Karpas-422 (cell line): Measurements from ENCODE around the gene ANKRD13B. TPM values are rescaled to one million over a fixed set of nuclear protein-coding genes. Genes with fewer than 3 reads are reported as not detected.

ENCODE experiments used
- DNase-seq: peaks from one replicate; pipeline ENCODE4 v3.0.0-alpha.2; 2015
- H2AFZ ChIP-seq: fragments of 200-600 bp; sonication (generic); 2 replicates; pipeline ENCODE4 v1.6.1; 2014; ENCODE audit warnings: antibody characterized with exemption, low read length, mixed read lengths
- H3K27ac ChIP-seq: fragments of 200-600 bp; sonication (generic); 2 replicates; pipeline ENCODE4 v1.5.1; 2014; ENCODE audit warnings: mild to moderate bottlenecking, low read length, moderate library complexity
- H3K27me3 ChIP-seq: fragments of 200-600 bp; sonication (generic); 2 replicates; pipeline ENCODE4 v1.6.1; 2014; ENCODE audit warnings: low read length, mixed read lengths
- H3K36me3 ChIP-seq: fragments of 200-600 bp; sonication (generic); 2 replicates; pipeline ENCODE4 v1.6.1; 2014; ENCODE audit warnings: low read length, mixed read lengths; ENCODE audit not compliant: insufficient read depth
- H3K4me1 ChIP-seq: fragments of 200-600 bp; sonication (generic); 2 replicates; pipeline ENCODE4 v1.6.1; 2014; ENCODE audit warnings: mild to moderate bottlenecking, low read length, mixed read lengths
- H3K4me2 ChIP-seq: fragments of 200-600 bp; sonication (generic); 2 replicates; pipeline ENCODE4 v1.6.1; 2014; ENCODE audit warnings: low read length, low read depth, mild to moderate bottlenecking; ENCODE audit not compliant: poor library complexity, severe bottlenecking
- H3K4me3 ChIP-seq: fragments of 200-600 bp; sonication (generic); 2 replicates; pipeline ENCODE4 v1.5.1; 2014; ENCODE audit warnings: mild to moderate bottlenecking, antibody characterized with exemption, low read length, mixed read lengths
- H3K79me2 ChIP-seq: fragments of 200-600 bp; sonication (generic); 2 replicates; pipeline ENCODE4 v1.6.1; 2014; ENCODE audit warnings: mild to moderate bottlenecking, low read length, mixed read lengths
- H3K9ac ChIP-seq: fragments of 200-600 bp; sonication (generic); 2 replicates; pipeline ENCODE4 v1.6.0; 2014; ENCODE audit warnings: low read length
- H3K9me2 ChIP-seq: fragments of 200-600 bp; sonication (generic), shearing (Covaris generic); replicated peaks from 2 replicates; pipeline ENCODE4 v1.6.0; 2014; ENCODE audit warnings: mild to moderate bottlenecking, low read length, moderate library complexity; ENCODE audit not compliant: insufficient read depth
- H3K9me3 ChIP-seq: fragments of 300-700, 200-600 bp; sonication (generic); 2 replicates; pipeline ENCODE4 v1.6.1; 2014; ENCODE audit warnings: low read length, mixed read lengths
- H4K20me1 ChIP-seq: fragments of 200-600 bp; sonication (generic); 2 replicates; pipeline ENCODE4 v1.6.1; 2014; ENCODE audit warnings: mild to moderate bottlenecking, antibody characterized with exemption, low read length, low read depth; ENCODE audit not compliant: insufficient read depth
- total RNA-seq: library from RNA; depleted of rRNA; stranded (reverse); fragments of >200 nt; shearing (Covaris generic); gene quantifications from 2 replicates; pipeline ENCODE4 v1.2.3, GENCODE V29; 2014; ENCODE audit warnings: low replicate concordance

The ANKRD13B gene
- total RNA-seq, 1 experiment from 2014 or later: 3.5 TPM

GRCh38 chr17:29633886-29634285 lies 41.0 kb downstream of the ANKRD13B start:
- no peak overlapping the region for H3K4me2 ChIP-seq
- no peak overlapping the region for H3K9ac ChIP-seq
- no peak overlapping the region for H3K27ac ChIP-seq
- no peaks in the 10 kb centered on the region for H3K4me1 ChIP-seq
- H3K9me2 ChIP-seq: no peaks in the 10 kb centered on the region
- DNase-seq: no peak
- no peaks in the 10 kb centered on the region for H4K20me1 ChIP-seq
- H3K27me3 ChIP-seq: no peaks in the 10 kb centered on the region
- H3K9me3 ChIP-seq: no peaks in the 10 kb centered on the region
- peaks cover 12% of the 10 kb centered on the region; the same call in 1 of the 2 replicates for H3K36me3 ChIP-seq
- no peak overlapping the region for H2AFZ ChIP-seq
- H3K79me2 ChIP-seq: no peaks in the 10 kb centered on the region
- no peak overlapping the region for H3K4me3 ChIP-seq

- Histone ChIP-seq H3K9me2 (no peaks in the 10 kb centered on the region), H3K4me2 (no peak overlapping the region), H3K4me3 (no peak overlapping the region), H3K79me2 (no peaks in the 10 kb centered on the region), H3K4me1 (peaks cover 8% of the 10 kb centered on the region), H3K36me3 (peaks cover 8% of the 10 kb centered on the region; the same call in 1 of the 2 replicates), H3K9ac (no peak overlapping the region), H2AFZ (no peak overlapping the region), H3K27me3 (no peaks in the 10 kb centered on the region), H4K20me1 (no peaks in the 10 kb centered on the region), H3K27ac (no peak overlapping the region), H3K9me3 (no peaks in the 10 kb centered on the region)
- no peak for DNase-seq
These were observed 47.5 kb downstream of the ANKRD13B start for GRCh38 chr17:29640413-29640812.

- Histone ChIP-seq H4K20me1 (no peaks in the 10 kb centered on the region), H3K9me2 (no peaks in the 10 kb centered on the region), H3K4me2 (no peak overlapping the region), H3K79me2 (no peaks in the 10 kb centered on the region), H3K9me3 (no peaks in the 10 kb centered on the region), H3K4me3 (no peak overlapping the region), H3K27ac (no peak overlapping the region), H3K9ac (no peak overlapping the region), H2AFZ (no peak overlapping the region), H3K4me1 (peaks cover 8% of the 10 kb centered on the region), H3K27me3 (no peaks in the 10 kb centered on the region), H3K36me3 (peaks cover 10% of the 10 kb centered on the region; the same call in 1 of the 2 replicates)
- no peak for DNase-seq
These were observed 48.2 kb downstream of the ANKRD13B start for GRCh38 chr17:29640981-29641642.

GRCh38 chr17:29642171-29642611 lies 49.3 kb downstream of the ANKRD13B start:
- Histone ChIP-seq H3K27me3 (no peaks in the 10 kb centered on the region), H3K4me2 (no peak overlapping the region), H4K20me1 (no peaks in the 10 kb centered on the region), H3K9ac (no peak overlapping the region), H3K36me3 (peaks cover 3% of the 10 kb centered on the region; the same call in 1 of the 2 replicates), H2AFZ (no peak overlapping the region), H3K4me1 (peaks cover 8% of the 10 kb centered on the region), H3K27ac (peak overlapping the region; percentile 34; the same call in 1 of the 2 replicates), H3K4me3 (no peak overlapping the region), H3K79me2 (no peaks in the 10 kb centered on the region), H3K9me2 (no peaks in the 10 kb centered on the region), H3K9me3 (no peaks in the 10 kb centered on the region)
- DNase-seq: no peak

GRCh38 chr17:29643817-29644160 lies 50.9 kb downstream of the ANKRD13B start:
- H3K79me2 ChIP-seq: no peaks in the 10 kb centered on the region
- H3K4me3 ChIP-seq: no peak overlapping the region
- H3K4me1 ChIP-seq: peaks cover 8% of the 10 kb centered on the region
- no peak overlapping the region for H3K4me2 ChIP-seq
- no peaks in the 10 kb centered on the region for H3K27me3 ChIP-seq
- peaks cover 3% of the 10 kb centered on the region; the same call in 1 of the 2 replicates for H3K36me3 ChIP-seq
- no peaks in the 10 kb centered on the region for H3K9me2 ChIP-seq
- H2AFZ ChIP-seq: no peak overlapping the region
- H3K9me3 ChIP-seq: no peaks in the 10 kb centered on the region
- H4K20me1 ChIP-seq: no peaks in the 10 kb centered on the region
- DNase-seq: no peak
- H3K27ac ChIP-seq: no peak overlapping the region
- H3K9ac ChIP-seq: no peak overlapping the region

GRCh38 chr17:29645515-29646051 lies 52.7 kb downstream of the ANKRD13B start:
- Histone ChIP-seq H2AFZ (no peak overlapping the region), H3K4me2 (no peak overlapping the region), H3K27me3 (no peaks in the 10 kb centered on the region), H4K20me1 (no peaks in the 10 kb centered on the region), H3K4me3 (no peak overlapping the region), H3K27ac (no peak overlapping the region), H3K4me1 (peaks cover 8% of the 10 kb centered on the region), H3K9me2 (no peaks in the 10 kb centered on the region), H3K9me3 (no peaks in the 10 kb centered on the region), H3K36me3 (peaks cover 3% of the 10 kb centered on the region; the same call in 1 of the 2 replicates), H3K9ac (no peak overlapping the region), H3K79me2 (no peaks in the 10 kb centered on the region)
- DNase-seq: no peak

GRCh38 chr17:29648005-29648404 lies 55.1 kb downstream of the ANKRD13B start:
- no peaks in the 10 kb centered on the region for H3K27me3 ChIP-seq
- peaks cover 3% of the 10 kb centered on the region for H3K4me1 ChIP-seq
- no peaks in the 10 kb centered on the region for H3K79me2 ChIP-seq
- no peaks in the 10 kb centered on the region for H3K9me3 ChIP-seq
- DNase-seq: no peak
- no peak overlapping the region for H2AFZ ChIP-seq
- no peak overlapping the region for H3K27ac ChIP-seq
- no peak overlapping the region for H3K9ac ChIP-seq
- no peak overlapping the region for H3K4me2 ChIP-seq
- H3K9me2 ChIP-seq: no peaks in the 10 kb centered on the region
- peaks cover 6% of the 10 kb centered on the region; the same call in 1 of the 2 replicates for H3K36me3 ChIP-seq
- H4K20me1 ChIP-seq: no peaks in the 10 kb centered on the region
- H3K4me3 ChIP-seq: no peak overlapping the region

- Histone ChIP-seq H3K79me2 (0 out of 2 replicates have a peak, but pooled peaks cover 4% of the 10 kb centered on the region), H3K9me2 (no peaks in the 10 kb centered on the region), H3K4me1 (no peaks in the 10 kb centered on the region; the same call in 1 of the 2 replicates), H3K27me3 (no peaks in the 10 kb centered on the region), H3K4me2 (no peak overlapping the region), H3K27ac (no peak overlapping the region), H2AFZ (no peak overlapping the region), H3K9ac (no peak overlapping the region), H3K9me3 (no peaks in the 10 kb centered on the region), H3K36me3 (peaks cover 11% of the 10 kb centered on the region; the same call in 1 of the 2 replicates), H3K4me3 (no peak overlapping the region), H4K20me1 (no peaks in the 10 kb centered on the region)
- no peak for DNase-seq
These were observed 56.4 kb downstream of the ANKRD13B start for GRCh38 chr17:29649359-29649758.
